Esophagus squamous epithelium (tissue), 5 donors: ENCODE measurements around the gene PAM. TPM values are rescaled to one million over a fixed set of nuclear protein-coding genes. Genes with fewer than 3 reads are reported as not detected.
"Not testable (repeated sequence)": the region's sequence is repeated elsewhere in the genome, so short reads cannot be mapped to it uniquely, and the experiment has no call there.

Experiments
- DNase-seq: peaks from one replicate; lab custom pipeline; 2025; lab: John Stamatoyannopoulos, UW
- H3K27ac ChIP-seq, 4 donors: fragments of 200-600 bp; sonication (generic); one replicate each; pipeline ENCODE4 v1.5.1; 2016 to 2019; ENCODE audit warnings: mild to moderate bottlenecking in 1 of 4
- H3K27me3 ChIP-seq, 4 donors: fragments of 200-600 bp; sonication (generic); 1 replicate in 3 of 4; 2 replicates in 1 of 4; pipeline versions ENCODE4 v1.5.1 to v1.6.0; 2017 to 2021; ENCODE audit warnings: antibody characterized with exemption in 1 of 4
- H3K36me3 ChIP-seq, 3 donors: fragments of 200-600 bp; sonication (generic); one replicate each; pipeline ENCODE4 v1.5.1; 2016 to 2019
- H3K4me1 ChIP-seq, 3 donors: fragments of 200-600 bp; sonication (generic); one replicate each; pipeline ENCODE4 v1.5.1; 2017 to 2019
- H3K4me3 ChIP-seq, 4 donors: fragments of 200-600 bp; sonication (generic); 1 replicate in 3 of 4; 2 replicates in 1 of 4; pipeline ENCODE4 v1.5.1; 2016 to 2019; ENCODE audit warnings: mild to moderate bottlenecking in 2 of 4, moderate library complexity in 1 of 4
- H3K9me3 ChIP-seq, 3 donors: fragments of 200-600 bp; sonication (generic); one replicate each; pipeline ENCODE4 v1.5.1; 2016 to 2019
- CTCF ChIP-seq, 6 experiments: fragments of 450-650 bp in 4 of 6; fragments of 200-600 bp in 2 of 6; sonication (generic) in 2 of 6; IDR thresholded peaks; one replicate each; pipeline ENCODE4 v1.5.1; 2016 to 2019; ENCODE audit warnings: antibody characterized with exemption in 6 of 6, mild to moderate bottlenecking in 4 of 6, moderate library complexity in 4 of 6
- POLR2A ChIP-seq, 4 donors: fragments of 450-650 bp; IDR thresholded peaks; one replicate each; pipeline ENCODE4 v1.6.1; 2017; ENCODE audit warnings: antibody characterized with exemption in 4 of 4, mild to moderate bottlenecking in 4 of 4, moderate library complexity in 3 of 4
- WGBS, 2 donors: methylation state at CpG; one replicate each; pipeline ENCODE4 v1.1.5; 2018; 5-methylcytosine and 5-hydroxymethylcytosine counted together
- intact Hi-C: fragments of 100-400 bp; cut with DNase I; formaldehyde crosslinking; loops from one replicate; pipeline ENCODE4 v1.15.0; 2022
- total RNA-seq, 4 donors: library from RNA; depleted of rRNA; stranded (reverse); fragments of >200 nt; gene quantifications; one replicate each; pipeline ENCODE4 v1.1.0, GENCODE V29; 2016
- donor health status: DM: yes; HTN: yes; CAD: no.

PAM gene
- total RNA-seq, 4 donors from 2014 or later = 33.0 to 88.5 (median 53.8) TPM

DNA sequence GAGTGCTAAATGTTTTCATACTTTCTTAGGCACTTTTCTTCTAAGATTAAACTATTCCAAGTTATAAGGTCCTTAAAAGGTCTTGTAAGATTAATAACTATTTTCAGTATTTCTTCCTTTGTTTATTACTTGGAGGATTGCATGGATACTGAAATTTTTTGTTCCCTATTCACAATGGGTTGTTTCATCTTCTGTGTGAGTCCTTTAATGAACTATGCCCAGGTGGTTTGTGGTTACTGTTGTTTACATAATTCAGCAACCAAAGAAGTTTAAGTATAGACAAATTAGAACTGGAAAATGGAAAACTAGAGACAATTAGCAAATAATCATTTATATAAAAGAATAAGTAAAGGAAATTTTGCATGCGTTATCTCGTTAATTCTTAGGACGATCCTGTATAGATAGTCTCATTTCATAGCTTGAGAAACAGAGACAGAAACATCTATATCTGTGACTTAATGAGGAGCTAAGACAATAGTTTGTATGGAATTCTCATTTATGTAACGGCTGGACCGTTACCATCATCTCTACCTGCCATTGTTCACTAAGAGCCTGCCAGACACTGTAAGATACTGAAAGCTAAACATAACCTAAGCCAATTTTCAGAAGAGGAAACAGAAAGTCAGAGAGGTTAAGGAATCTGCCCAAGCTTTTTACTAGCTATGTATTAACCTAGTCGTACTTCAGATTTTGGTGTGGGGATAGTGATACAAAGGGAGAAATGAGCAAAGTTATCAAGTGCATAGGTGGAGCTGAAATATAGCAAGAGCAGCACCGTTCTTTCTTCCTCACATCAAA is 148.2 kb downstream of the PAM start:
- no peak for DNase-seq
- intact Hi-C loops = no loop called here
- TF ChIP-seq CTCF (IDR thresholded peaks at IDR 0.05) = no peak
- no peak for TF ChIP-seq POLR2A (IDR thresholded peaks at IDR 0.05)
- H3K9me3 ChIP-seq = no peaks in the 10 kb centered on the region
- H3K36me3 ChIP-seq = no peaks in the 10 kb centered on the region
- H3K27ac ChIP-seq = no peak overlapping the region
- H3K4me3 ChIP-seq = no peak overlapping the region
- WGBS, 2 donors = 77 to 79% methylated on average over 7 of the region's 7 CpGs
- H3K27me3 ChIP-seq = no peaks in the 10 kb centered on the region
- H3K4me1 ChIP-seq = no peaks in the 10 kb centered on the region

DNA sequence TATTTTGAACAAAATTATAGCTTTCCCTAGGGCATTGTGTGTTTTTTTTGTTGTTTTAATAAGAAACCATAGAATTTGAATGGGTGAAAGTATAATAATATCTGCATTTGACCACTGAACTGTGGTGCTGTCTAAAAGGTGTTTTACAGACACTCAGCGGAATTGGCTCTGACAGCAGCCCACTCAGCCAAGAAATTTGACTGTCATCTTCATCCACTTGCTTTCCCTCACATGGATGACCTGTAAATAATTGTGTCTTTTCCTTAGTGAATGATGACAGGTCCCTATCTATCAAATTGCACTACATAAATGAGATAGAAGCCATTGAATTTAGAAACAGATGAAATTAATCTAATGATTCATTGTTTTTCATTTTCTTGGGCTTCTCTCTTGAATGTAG is 150.0 kb downstream of the PAM start:
- Histone ChIP-seq H3K27me3 (no peaks in the 10 kb centered on the region), H3K9me3 (no peaks in the 10 kb centered on the region), H3K27ac (no peak overlapping the region), H3K4me1 (no peaks in the 10 kb centered on the region), H3K4me3 (no peak overlapping the region), H3K36me3 (no peaks in the 10 kb centered on the region)
- intact Hi-C loops = no loop called here
- no peak for DNase-seq
- no peak for TF ChIP-seq CTCF (IDR thresholded peaks at IDR 0.05)
- TF ChIP-seq POLR2A (IDR thresholded peaks at IDR 0.05) = no peak
- WGBS, 2 donors = 76 to 100% methylated on average over 1 of the region's 1 CpG

DNA sequence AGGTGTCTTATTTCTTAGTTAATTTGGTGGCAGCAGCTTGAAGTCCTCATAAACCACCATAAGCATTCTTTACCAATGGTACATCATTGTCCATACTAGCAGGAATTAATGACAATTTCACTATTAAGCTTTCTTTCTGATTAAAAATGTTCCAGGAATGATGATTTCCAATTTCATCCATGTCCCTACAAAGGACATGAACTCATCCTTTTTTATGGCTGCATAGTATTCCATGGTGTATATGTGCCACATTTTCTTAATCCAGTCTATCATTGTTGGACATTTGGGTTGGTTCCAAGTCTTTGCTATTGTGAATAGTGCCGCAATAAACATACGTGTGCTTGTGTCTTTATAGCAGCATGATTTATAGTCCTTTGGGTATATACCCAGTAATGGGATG is 152.0 kb downstream of the PAM start:
- DNase-seq, H3K4me3 ChIP-seq, H3K9me3 ChIP-seq, H3K27ac ChIP-seq, H3K36me3 ChIP-seq, H3K27me3 ChIP-seq, intact Hi-C loops: not testable (repeated sequence)
- no CpG with 5 or more reads among the region's 2 CpGs for WGBS, 2 donors
- H3K4me1 ChIP-seq = peaks cover 0 to 13% (median 0%) of the 10 kb centered on the region in 3 donors

DNA sequence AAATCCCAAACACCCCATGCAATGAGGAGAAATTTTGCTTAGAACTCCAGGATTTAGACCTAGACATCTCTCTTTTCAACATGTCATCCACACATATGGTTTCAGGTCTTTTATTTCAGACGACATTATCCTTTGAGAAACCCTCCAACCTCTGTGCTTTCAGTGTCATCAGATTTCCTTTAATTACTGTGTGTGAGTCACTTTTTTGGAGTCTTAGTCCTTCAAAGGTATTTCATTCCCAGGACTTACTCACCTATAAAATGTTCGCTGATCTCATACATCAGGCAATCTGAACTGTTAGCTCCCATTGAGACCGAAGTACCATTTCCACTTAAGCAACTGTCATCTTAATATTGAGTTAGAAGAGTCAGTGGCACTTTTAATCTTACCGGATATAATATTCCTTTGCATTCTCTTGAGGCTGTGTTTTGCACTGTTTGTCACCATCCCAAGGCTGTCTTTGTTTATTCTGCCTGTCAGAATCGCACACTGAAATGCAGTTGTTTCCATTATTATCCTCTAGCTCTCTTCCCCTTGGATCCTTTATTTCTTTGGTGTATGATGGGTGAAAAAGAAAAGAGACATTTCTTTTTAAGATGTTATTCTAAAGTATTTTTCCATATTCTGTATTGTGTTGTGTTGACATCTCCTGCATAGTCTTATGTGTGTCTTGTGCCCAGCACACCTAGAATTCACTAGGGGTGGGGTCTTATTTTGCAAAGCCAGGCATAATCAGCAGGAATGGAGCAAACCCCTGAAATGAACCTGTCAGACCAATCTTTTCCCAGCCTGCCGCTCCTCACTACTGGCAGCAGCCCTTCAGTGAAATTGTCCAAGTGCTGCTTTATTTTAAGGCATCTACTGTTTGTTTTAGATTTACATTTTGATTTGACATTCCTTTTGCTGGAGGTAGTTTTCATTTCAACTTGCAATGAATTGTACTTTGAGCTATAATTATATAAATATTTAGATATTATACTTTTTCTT is 155.4 kb downstream of the PAM start:
- intact Hi-C loops = no loop called here
- WGBS, 2 donors = 53% methylated on average over 6 of the region's 6 CpGs
- Histone ChIP-seq H3K9me3 (no peaks in the 10 kb centered on the region), H3K27me3 (no peaks in the 10 kb centered on the region), H3K4me3 (no peak overlapping the region), H3K36me3 (peaks cover 0 to 10% (median 0%) of the 10 kb centered on the region in 3 donors), H3K27ac (no peak overlapping the region), H3K4me1 (peaks cover 0 to 17% (median 0%) of the 10 kb centered on the region in 3 donors)
- DNase-seq = no peak
- TF ChIP-seq POLR2A (IDR thresholded peaks at IDR 0.05) (no peak), CTCF (IDR thresholded peaks at IDR 0.05) (no peak)

DNA sequence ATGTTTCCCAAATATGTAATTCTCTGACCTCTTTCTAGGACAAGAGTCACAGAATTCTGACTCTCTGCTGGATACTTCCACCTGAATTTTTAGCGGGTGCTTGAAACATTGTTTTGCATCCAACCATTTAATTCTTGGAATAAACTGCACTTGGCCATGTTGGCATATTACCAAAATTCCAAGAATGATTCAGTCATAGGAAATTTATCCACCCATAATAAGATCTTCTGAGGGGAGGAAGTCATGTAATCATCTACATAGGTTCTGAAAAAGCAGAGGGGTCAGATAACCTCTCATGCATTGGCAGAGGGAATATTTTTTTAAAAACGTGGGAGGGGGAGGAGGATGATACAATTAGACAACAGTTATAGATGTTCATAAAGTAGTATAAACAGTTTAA is 156.9 kb downstream of the PAM start:
- TF ChIP-seq POLR2A (IDR thresholded peaks at IDR 0.05) (no peak), CTCF (IDR thresholded peaks at IDR 0.05) (no peak)
- DNase-seq = no peak
- Histone ChIP-seq H3K4me1 (peaks cover 0 to 17% (median 0%) of the 10 kb centered on the region in 3 donors), H3K4me3 (no peak overlapping the region), H3K27me3 (no peaks in the 10 kb centered on the region), H3K36me3 (peaks cover 0 to 10% (median 0%) of the 10 kb centered on the region in 3 donors), H3K9me3 (no peaks in the 10 kb centered on the region), H3K27ac (no peak overlapping the region)
- 12 to 24% methylated on average over 2 of the region's 2 CpGs for WGBS, 2 donors
- intact Hi-C loops = no loop called here
